ENCODE measurements around the gene FKBP15. TPM values are rescaled to one million over a fixed set of nuclear protein-coding genes. Genes with fewer than 3 reads are reported as not detected.

The FKBP15 gene
- total RNA-seq, 1 experiment from 2014 or later = 17.6 TPM

- Histone ChIP-seq H3K4me1 (ENCODE audit: control insufficient read depth, insufficient read depth, low read length) (no peaks in the 10 kb centered on the region), H3K4me3 (ENCODE audit: low read depth in 2 of 2, low read length in 2 of 2) (no peak overlapping the region), H3K9me3 (ENCODE audit: control insufficient read depth, insufficient read depth, low read depth, low read length) (no peaks in the 10 kb centered on the region), H3K27me3 (ENCODE audit: control insufficient read depth, insufficient read depth, low read length) (no peaks in the 10 kb centered on the region), H3K27ac (ENCODE audit: low read length) (no peak overlapping the region), H3K36me3 (ENCODE audit: control insufficient read depth, insufficient read depth, low read length) (peaks cover 10% of the 10 kb centered on the region)
- TF ChIP-seq POLR2AphosphoS5 (IDR thresholded peaks at IDR 0.05; ENCODE audit: low read depth, low read length) (no peak), CTCF (IDR thresholded peaks at IDR 0.05) (no peak), TCF7L2 (IDR thresholded peaks at IDR 0.05; ENCODE audit: low read depth, low read length) (no peak), SIN3A (IDR thresholded peaks at IDR 0.05; ENCODE audit: borderline replicate concordance, insufficient read depth, low read depth, low read length) (no peak)
- TF ChIP-seq, protein P1, sequence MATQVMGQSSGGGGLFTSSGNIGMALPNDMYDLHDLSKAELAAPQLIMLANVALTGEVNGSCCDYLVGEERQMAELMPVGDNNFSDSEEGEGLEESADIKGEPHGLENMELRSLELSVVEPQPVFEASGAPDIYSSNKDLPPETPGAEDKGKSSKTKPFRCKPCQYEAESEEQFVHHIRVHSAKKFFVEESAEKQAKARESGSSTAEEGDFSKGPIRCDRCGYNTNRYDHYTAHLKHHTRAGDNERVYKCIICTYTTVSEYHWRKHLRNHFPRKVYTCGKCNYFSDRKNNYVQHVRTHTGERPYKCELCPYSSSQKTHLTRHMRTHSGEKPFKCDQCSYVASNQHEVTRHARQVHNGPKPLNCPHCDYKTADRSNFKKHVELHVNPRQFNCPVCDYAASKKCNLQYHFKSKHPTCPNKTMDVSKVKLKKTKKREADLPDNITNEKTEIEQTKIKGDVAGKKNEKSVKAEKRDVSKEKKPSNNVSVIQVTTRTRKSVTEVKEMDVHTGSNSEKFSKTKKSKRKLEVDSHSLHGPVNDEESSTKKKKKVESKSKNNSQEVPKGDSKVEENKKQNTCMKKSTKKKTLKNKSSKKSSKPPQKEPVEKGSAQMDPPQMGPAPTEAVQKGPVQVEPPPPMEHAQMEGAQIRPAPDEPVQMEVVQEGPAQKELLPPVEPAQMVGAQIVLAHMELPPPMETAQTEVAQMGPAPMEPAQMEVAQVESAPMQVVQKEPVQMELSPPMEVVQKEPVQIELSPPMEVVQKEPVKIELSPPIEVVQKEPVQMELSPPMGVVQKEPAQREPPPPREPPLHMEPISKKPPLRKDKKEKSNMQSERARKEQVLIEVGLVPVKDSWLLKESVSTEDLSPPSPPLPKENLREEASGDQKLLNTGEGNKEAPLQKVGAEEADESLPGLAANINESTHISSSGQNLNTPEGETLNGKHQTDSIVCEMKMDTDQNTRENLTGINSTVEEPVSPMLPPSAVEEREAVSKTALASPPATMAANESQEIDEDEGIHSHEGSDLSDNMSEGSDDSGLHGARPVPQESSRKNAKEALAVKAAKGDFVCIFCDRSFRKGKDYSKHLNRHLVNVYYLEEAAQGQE (IDR thresholded peaks at IDR 0.05; ENCODE audit: insufficient read depth in 1 of 2, low read depth in 2 of 2, low read length in 1 of 2) = no peak
- CTCF ChIA-PET = no interaction called here
- BruUV-seq (replicated peaks) = no TSS peak
- in situ Hi-C loops (cut with HindIII; ENCODE audit: low pct_unique_long_range_greater_than_20kb, low sequenced_read_pairs) (no loop called here), intact Hi-C loops (cut with micrococcal nuclease; ENCODE audit: unreplicated experiment) (no loop called here)
- DNase-seq (ENCODE audit: low read depth, low spot score) (no peak), ATAC-seq (no peak)
- POLR2A ChIA-PET = no interaction called here
Measured at GRCh38 chr9:113179839-113180238, 41.2 kb downstream of the FKBP15 start.

GRCh38 chr9:113178087-113178486 is 43.0 kb downstream of the FKBP15 start:
- H3K4me3 ChIP-seq (ENCODE audit: low read depth in 2 of 2, low read length in 2 of 2) = no peak overlapping the region
- no peaks in the 10 kb centered on the region for H3K27me3 ChIP-seq (ENCODE audit: control insufficient read depth, insufficient read depth, low read length)
- CTCF ChIA-PET = no interaction called here
- no peaks in the 10 kb centered on the region for H3K9me3 ChIP-seq (ENCODE audit: control insufficient read depth, insufficient read depth, low read depth, low read length)
- TF ChIP-seq, protein P1 (IDR thresholded peaks at IDR 0.05; ENCODE audit: insufficient read depth in 1 of 2, low read depth in 2 of 2, low read length in 1 of 2) = no peak
- no peak for TF ChIP-seq SIN3A (IDR thresholded peaks at IDR 0.05; ENCODE audit: borderline replicate concordance, insufficient read depth, low read depth, low read length)
- TF ChIP-seq CTCF (IDR thresholded peaks at IDR 0.05) = no peak
- TF ChIP-seq POLR2AphosphoS5 (IDR thresholded peaks at IDR 0.05; ENCODE audit: low read depth, low read length) = no peak
- TF ChIP-seq TCF7L2 (IDR thresholded peaks at IDR 0.05; ENCODE audit: low read depth, low read length) = no peak
- ATAC-seq (no peak), DNase-seq (ENCODE audit: low read depth, low spot score) (no peak)
- H3K36me3 ChIP-seq (ENCODE audit: control insufficient read depth, insufficient read depth, low read length) = peaks cover 18% of the 10 kb centered on the region
- BruUV-seq (replicated peaks) = no TSS peak
- H3K27ac ChIP-seq (ENCODE audit: low read length) = no peak overlapping the region
- in situ Hi-C loops (cut with HindIII; ENCODE audit: low pct_unique_long_range_greater_than_20kb, low sequenced_read_pairs) = no loop called here
- intact Hi-C loops (cut with micrococcal nuclease; ENCODE audit: unreplicated experiment) = no loop called here
- no peaks in the 10 kb centered on the region for H3K4me1 ChIP-seq (ENCODE audit: control insufficient read depth, insufficient read depth, low read length)
- POLR2A ChIA-PET = interaction anchor here (0.6 kb wide), 1 partner anchor 217 kb away, joined by 3 read pairs; no protein-coding TSS in a partner anchor
